ENCODE measurements around the gene SPATA24.

The SPATA24 gene, protein sequence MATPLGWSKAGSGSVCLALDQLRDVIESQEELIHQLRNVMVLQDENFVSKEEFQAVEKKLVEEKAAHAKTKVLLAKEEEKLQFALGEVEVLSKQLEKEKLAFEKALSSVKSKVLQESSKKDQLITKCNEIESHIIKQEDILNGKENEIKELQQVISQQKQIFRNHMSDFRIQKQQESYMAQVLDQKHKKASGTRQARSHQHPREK

DNA sequence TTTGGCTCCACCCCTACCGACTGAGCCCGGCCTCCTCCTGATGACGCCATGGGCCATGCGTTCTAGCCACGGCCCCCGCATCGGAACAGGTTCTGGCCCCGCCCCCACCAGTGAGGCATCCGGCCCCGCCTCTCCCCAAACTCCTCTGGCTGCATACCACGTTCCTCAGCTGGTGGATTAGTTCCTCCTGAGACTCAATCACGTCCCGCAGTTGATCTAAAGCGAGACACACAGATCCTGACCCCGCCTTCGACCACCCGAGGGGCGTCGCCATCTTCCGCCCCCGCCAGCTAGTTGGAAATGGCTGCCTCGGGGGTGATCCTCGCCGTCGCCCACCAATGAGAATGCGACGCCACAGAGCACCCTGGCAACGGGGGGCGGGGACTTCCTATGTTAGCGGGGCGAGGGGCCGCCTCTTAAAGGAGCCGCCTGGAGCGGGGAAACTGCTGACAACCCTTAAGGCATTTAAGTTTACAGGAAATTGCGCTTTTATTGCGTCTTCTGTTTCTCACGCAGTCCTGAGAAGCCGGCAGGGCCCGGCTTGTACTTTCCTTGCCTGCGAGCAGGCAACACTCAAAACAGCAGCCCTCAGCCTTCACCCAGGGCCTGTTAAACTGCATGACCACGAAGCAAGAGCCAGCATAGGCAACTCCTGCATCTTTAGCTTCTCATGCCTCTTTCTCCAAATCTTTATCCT, at the start of gene SPATA24:
TSS of gene SPATA24 (minus strand) at position 303 of the 697 bp plus-strand sequence. CDS start at position 274, 29 bp downstream.
- TF ChIP-seq, protein P1, sequence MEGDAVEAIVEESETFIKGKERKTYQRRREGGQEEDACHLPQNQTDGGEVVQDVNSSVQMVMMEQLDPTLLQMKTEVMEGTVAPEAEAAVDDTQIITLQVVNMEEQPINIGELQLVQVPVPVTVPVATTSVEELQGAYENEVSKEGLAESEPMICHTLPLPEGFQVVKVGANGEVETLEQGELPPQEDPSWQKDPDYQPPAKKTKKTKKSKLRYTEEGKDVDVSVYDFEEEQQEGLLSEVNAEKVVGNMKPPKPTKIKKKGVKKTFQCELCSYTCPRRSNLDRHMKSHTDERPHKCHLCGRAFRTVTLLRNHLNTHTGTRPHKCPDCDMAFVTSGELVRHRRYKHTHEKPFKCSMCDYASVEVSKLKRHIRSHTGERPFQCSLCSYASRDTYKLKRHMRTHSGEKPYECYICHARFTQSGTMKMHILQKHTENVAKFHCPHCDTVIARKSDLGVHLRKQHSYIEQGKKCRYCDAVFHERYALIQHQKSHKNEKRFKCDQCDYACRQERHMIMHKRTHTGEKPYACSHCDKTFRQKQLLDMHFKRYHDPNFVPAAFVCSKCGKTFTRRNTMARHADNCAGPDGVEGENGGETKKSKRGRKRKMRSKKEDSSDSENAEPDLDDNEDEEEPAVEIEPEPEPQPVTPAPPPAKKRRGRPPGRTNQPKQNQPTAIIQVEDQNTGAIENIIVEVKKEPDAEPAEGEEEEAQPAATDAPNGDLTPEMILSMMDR (conservative IDR thresholded peaks at IDR 0.05; ENCODE audit: low read depth, low read length), result no peak
- peak within 1 kb of the TSS; percentile 71 for H3K4me3 ChIP-seq (ENCODE audit: low read depth, low read length)

DNA sequence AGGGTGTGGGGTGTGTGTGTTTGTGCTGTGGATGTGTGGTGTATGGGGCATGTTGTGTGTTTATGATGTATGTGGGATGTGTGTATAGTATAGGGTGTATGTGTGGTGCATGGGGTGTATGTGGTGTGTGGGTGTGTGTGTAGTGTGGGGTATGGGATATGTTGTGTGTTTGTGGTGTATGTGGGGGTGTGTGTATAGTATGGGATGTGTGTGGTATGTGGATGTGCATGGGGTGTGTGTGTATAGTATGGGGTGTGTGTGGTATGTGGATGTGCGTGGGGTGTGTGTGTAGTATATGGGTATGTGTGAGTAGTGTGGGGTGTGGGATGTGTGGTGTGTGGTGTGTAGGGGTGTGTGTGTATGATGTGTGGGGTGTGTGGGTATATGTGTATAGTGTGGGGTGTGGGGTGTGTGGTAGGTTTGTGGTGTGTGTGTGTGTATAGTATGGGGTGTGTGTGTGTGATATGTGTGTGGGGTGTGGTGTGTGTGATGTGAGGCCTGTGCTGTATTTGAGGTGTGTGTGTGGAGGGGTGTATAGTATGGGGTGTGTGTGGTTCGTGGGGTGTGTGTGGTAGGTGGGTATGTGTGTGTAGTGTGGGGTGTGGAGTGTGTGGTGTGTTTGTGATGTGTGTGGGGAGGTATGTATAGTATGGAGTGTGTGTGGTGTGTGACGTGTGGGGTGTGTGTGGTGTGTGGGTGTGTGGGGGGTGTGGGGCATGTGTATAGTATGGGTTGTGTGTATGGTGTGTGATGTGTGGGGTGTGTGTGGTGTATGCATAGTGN, 48.2 kb upstream of the SPATA24 start:
- no peak overlapping the region for H3K4me3 ChIP-seq (ENCODE audit: low read depth, low read length)
- DNase-seq (ENCODE audit: low read depth), result no peak
- TF ChIP-seq, protein P1 (conservative IDR thresholded peaks at IDR 0.05; ENCODE audit: low read depth, low read length), result no peak

More for the DNA sequence above, at the start of gene SPATA24:
- DNase-seq (ENCODE audit: low read depth), result peak; percentile 99

DNA sequence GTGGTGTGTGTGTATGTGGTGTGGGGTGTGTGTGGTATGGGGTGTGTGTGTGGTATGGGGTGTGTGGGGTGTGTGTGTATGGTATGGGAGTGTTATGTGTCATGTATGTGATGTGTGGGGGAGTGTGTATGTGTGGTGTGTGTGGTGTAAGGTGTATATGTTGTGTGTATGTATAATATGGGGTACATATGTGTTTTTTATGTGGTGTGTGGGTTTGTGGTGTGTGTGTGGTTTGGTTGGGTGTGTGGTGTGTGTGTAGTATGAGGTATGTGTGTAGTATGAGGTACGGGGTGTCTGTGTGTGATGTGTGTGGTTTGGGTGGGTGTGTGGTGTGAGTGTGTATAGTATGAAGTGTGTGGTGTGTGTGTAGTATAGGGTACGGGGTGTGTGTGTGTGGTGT, 47.3 kb upstream of the SPATA24 start:
- no peak for DNase-seq (ENCODE audit: low read depth)
- no peak overlapping the region for H3K4me3 ChIP-seq (ENCODE audit: low read depth, low read length)
- TF ChIP-seq, protein P1 (conservative IDR thresholded peaks at IDR 0.05; ENCODE audit: low read depth, low read length), result no peak

DNA sequence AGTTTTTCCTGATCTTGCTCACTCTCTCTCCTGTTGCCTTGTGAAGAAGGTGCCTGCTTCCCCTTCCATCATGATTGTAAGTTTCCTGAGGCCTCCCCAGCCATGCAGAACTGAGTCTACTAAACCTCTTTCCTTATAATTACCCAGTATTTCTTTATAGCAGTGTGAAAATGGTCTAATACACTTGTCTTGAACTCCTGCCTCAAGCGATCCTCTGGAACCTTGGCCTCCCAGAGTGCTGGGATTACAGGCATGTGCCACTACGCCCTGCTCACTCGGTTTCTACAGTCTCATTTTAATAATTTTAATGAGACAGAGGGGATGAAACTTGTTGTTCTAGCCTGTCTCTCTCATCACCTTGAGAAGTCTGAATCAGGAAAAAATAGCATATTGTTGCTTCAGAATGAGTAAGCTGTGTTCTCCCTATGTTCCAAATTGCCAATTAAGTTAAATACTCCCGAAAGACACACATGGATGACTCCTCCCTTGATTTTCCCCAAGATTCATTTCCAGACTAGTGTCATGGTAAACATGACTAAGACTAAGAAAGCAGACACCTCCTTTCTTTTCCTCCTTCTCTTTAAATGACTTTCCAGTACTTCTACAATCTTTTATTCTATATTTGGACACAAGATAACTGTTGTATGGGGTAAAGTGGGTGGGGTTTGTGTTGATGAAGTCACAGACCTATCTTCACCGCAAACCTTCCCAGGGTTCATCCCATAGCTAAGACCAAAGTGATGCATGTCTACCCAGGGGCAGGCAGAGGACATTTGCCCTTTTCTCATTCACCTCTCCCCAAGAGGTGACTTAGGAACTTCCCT, 43.3 kb upstream of the SPATA24 start:
- DNase-seq (ENCODE audit: low read depth), result no peak
- TF ChIP-seq, protein P1 (conservative IDR thresholded peaks at IDR 0.05; ENCODE audit: low read depth, low read length), result no peak
- no peak overlapping the region for H3K4me3 ChIP-seq (ENCODE audit: low read depth, low read length)

DNA sequence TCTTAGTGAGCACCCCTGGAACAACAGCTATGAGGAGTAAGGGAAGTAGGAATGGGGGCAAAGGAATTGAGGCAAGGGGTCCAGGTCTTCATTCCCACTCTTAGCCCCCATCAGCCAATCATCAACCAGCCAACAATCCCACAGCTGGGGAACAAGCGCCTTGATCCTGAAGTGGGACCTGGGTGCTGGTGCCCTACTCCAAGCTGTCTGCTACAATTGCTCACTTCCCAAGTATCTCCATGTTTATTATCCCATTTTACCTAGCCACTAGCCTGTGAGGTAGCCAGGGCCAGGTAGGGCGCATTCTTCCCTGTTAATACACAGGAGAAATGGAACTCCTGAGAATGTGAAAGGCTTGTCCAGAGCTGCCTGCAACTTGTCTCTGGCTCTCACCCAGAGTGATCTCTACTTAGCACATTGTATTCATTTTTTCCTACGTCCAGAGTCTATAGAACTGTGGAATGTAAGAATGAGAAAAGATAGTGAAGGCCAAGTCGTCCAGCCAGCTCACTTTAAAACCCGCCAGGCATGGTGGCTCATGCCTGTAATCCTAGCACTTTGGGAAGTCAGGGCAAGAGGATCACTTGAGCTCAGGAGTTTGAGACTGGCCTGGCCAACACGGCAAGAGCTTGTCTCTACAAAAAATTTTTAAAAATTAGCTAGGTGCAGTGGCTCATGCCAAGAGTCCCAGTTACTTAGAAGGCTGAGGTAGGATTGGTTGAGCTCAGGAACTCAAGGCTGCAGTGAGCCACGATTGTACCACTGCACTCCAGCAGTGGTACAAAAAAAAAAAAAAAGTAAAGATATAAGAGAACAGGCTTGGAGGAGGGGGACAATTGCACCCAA, 41.7 kb upstream of the SPATA24 start:
- H3K4me3 ChIP-seq (ENCODE audit: low read depth, low read length), result no peak overlapping the region
- TF ChIP-seq, protein P1 (conservative IDR thresholded peaks at IDR 0.05; ENCODE audit: low read depth, low read length), result no peak
- DNase-seq (ENCODE audit: low read depth), result peak; percentile 90
